DMS53 (cell line): ENCODE measurements around the gene MX1.

ENCODE experiments used
- DNase-seq: peaks from one replicate; lab custom pipeline; 2025; lab: John Stamatoyannopoulos, UW

The MX1 gene, protein sequence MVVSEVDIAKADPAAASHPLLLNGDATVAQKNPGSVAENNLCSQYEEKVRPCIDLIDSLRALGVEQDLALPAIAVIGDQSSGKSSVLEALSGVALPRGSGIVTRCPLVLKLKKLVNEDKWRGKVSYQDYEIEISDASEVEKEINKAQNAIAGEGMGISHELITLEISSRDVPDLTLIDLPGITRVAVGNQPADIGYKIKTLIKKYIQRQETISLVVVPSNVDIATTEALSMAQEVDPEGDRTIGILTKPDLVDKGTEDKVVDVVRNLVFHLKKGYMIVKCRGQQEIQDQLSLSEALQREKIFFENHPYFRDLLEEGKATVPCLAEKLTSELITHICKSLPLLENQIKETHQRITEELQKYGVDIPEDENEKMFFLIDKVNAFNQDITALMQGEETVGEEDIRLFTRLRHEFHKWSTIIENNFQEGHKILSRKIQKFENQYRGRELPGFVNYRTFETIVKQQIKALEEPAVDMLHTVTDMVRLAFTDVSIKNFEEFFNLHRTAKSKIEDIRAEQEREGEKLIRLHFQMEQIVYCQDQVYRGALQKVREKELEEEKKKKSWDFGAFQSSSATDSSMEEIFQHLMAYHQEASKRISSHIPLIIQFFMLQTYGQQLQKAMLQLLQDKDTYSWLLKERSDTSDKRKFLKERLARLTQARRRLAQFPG

DNA sequence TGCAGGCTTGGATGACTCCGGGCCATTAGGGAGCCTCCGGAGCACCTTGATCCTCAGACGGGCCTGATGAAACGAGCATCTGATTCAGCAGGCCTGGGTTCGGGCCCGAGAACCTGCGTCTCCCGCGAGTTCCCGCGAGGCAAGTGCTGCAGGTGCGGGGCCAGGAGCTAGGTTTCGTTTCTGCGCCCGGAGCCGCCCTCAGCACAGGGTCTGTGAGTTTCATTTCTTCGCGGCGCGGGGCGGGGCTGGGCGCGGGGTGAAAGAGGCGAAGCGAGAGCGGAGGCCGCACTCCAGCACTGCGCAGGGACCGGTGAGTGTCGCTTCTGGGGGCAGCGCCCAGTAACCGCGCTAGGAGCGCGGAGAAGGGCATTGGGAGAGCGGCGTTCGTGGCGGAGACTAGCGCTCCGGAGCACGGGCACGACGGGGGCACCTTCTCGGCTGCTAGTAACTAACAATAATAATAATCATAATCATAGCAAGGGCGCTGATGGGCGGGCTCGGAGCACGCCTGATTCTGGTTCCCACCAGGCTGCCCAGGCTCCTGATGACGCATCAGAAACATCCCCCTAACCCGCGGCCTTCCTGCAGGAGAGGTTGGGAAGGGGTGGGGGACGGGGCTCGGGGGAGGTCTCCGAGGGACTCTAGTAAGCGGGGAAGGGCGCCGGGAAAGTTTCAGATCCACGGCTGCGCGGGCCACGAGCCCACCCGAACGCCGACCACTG, at the start of gene MX1:
TSS of gene MX1 (plus strand) at position 286 of the 722 bp plus-strand sequence. CDS start 5,832 bp downstream, outside the sequence.
- DNase-seq: peak; percentile 75

DNA sequence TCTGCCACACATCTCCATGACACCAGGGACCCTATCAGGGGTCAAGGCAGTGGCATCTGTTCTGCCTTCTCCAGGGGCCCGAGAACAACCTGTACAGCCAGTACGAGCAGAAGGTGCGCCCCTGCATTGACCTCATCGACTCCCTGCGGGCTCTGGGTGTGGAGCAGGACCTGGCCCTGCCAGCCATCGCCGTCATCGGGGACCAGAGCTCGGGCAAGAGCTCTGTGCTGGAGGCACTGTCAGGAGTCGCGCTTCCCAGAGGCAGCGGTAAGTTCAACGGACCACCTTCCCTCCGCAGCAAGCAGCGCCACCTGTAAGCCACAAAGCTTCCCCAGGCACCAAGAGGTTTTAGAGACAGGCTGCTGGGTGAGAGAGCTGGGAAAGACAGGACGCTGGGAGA, 48.3 kb upstream of the MX1 start:
- DNase-seq: no peak

DNA sequence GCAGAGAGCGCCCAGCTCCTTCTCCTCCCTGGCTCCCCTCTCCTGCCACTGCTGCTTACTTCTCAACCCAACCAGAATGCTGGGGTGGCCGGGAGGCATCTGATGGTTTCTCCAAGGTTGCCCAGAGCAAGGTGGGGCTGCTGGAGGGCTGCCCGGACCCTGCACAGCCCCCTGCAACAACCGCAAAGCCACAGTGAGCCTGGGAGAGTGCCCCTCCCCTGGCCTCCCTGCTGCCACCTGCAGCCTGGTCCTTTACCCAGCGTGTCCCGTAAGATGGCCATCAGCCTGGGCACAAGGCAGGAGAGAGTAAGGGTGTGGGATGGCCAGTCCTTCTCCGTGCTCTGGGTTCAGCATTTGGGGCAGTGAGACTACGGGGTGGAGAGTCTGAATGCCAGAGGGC, 47.2 kb upstream of the MX1 start:
- DNase-seq: no peak

DNA sequence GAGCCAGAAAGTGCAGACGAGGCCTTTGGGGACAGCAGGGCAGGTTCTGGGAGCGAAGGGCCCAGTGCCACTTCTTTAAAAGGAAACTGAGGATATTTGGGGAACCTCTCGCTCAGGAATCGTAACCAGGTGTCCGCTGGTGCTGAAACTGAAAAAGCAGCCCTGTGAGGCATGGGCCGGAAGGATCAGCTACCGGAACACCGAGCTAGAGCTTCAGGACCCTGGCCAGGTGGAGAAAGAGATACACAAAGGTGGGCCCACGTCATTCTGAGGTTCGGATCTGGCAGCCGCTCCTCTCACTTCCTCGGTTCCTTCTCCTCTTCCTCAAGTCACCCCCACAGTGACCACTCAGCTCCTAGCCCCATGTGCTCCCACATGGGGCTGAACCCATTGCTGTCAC, 46.1 kb upstream of the MX1 start:
- DNase-seq: no peak

DNA sequence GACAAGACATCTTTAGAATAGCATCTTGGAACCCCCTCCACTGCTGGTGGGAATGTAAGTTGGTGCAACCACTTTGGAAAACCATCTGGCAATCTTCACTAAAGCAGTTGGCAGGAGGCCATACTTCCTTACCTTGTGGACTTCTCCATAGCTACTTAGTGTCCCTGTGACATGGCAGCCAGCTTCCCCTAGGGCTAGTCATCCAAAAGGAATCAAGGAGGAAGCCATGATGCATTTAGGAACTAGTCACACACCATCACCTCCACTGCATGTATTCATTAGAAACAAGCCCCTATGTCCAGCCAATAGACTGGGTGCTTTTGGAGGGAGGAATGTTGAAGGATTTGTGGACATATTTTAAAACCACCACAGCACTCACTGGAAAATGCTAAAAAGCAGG, 44.3 kb upstream of the MX1 start:
- DNase-seq: no peak

DNA sequence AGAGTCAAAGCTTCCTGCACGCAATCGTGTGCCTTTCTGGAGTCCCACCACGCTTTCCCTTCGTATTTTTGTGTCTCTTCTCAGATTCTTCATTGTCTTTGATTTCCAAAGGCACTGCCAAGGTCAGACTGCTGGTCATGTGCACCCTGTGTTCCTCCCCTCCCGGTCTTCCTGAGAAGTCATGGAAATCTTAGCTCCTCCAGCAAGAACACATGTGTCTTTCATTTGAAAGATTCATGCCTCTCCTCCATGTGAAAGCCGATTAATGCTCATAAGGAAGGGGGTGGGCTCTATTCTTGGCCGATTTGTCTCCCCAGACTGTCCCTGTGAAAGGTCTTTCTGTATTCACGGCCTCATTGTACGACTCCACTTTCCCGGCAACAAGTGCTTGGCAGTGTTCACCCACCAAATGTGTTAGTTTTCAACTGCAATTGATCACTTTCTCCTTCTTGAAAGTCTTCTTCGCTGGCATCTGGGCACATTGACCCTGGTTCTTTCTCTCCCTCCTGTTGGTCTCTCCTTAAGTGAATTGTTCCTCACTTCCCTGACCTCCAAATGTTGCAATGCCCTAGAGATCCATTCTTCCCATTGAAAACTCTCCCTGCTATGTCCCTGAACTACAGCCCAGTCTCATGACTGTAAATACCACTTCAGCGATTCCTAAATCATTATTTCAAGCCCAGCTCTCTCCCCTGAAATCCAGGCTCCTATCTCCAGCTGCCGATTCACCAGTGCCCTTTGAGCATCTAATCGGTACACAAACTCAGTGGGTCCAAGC, 38.8 kb upstream of the MX1 start:
- DNase-seq: no peak

DNA sequence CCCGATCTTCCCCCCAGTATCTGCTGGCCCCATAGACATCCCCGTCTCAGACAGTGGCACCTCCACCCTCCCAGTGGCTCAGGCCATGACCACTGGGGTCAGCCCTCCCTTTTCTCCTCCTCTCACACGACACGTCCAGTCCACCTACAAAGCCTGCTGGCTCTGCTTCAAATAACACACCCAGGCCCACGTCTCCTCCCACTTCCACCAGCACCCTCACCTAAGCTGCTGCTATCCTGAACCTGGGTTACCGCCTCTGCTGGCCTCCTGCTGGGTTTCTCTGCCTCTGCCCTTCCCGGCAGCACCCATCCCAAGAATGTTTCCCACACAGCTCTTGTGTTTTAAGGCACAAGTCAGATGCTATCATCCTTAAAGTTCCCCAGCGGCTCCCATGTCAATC, 38.2 kb upstream of the MX1 start:
- DNase-seq: no peak

DNA sequence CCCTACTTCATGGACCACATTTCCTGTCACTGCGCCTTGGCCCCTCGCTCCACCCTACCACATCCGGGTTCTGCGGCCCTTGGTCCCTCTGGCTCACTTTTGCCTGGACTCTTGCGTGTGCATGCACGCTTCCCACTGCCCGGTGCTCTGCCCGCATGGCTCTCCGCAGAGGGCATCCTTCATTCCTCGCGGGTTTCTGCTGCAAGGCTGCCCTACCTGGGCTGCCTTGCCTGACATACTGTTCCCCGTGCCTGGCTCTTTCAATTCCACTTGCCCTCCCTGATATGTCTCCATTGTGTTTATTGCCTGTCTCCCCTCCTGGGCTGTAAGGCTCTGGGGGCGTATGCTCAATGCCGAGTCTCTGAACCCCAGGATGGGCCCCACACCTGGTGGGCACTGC, 37.8 kb upstream of the MX1 start:
- no peak for DNase-seq

DNA sequence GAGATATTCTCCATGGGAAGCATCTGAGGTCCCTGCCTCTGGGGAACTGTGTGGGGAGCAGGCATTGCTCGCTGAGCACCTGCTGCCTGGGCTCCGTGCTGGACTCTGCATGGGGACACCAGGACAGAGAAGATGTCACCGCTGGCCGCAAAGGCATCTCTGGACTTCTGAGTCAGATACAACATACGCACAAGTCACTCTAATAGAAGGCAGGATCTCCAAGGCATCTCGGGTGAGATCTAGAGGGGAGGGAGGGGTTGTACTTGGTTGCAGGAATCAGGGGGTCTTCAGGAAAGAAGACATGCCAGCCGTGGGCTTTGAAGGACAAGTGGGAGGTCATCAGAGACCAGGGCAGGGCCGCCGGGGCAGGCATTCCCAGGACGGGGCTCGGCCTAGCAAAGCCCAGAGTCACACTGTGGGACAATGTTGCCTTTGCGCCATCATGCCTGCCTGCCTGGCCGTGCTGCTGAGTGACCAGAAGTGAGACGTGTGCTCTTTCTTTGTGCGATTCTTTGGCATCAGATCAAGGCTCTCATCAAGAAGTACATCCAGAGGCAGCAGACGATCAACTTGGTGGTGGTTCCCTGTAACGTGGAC, 35.9 kb upstream of the MX1 start:
- no peak for DNase-seq

GRCh38 chr21:41393876-41394465, 32.1 kb upstream of the MX1 start:
- no peak for DNase-seq

DNA sequence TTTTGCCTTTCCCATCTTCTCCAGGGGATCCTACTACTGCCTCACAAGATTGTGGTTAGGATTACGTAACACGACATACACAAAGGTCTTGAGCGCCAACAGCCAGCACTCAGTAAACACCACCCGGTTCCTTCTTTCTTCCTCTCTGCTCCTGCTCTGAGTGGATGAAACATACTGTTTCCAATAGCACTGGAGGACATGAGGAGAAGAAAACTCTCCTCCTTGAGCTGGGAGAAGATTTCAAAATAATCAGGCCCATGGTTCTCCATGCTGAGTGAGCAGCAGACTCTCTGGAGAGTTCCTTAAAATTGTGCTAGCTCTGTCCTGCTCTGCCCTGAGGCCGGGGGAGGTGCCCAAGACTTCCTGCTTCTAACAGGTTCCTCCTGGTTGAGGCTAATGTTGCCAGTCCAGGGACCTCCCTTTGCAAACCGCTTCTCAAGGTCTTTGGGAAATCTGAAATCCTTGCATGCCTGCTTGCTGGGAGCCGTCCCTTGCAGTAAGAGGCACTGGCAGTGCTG, 29.4 kb upstream of the MX1 start:
- no peak for DNase-seq

- no peak for DNase-seq
These were observed 28.6 kb upstream of the MX1 start for GRCh38 chr21:41397471-41397891.

DNA sequence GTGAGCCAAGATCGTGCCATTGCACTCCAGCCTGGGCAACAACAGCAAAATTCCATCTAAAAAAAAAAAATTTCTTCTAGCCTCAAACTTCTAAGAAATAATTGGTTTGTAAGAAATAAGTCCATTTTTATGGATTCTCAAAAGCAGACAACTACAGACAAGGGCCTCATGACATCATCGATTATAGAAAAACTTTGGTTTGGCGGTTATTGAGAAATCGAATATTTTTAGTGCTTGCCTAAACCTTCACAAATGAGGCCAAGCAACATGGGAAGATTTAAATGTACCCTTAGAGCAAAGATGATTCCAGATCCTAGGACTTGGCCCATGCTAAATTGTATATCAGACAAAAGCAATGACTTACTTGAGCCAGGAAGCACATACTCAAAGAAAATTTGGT, 27.8 kb upstream of the MX1 start:
- no peak for DNase-seq

- no peak for DNase-seq
These were observed 27.2 kb upstream of the MX1 start for GRCh38 chr21:41398831-41399230.

DNA sequence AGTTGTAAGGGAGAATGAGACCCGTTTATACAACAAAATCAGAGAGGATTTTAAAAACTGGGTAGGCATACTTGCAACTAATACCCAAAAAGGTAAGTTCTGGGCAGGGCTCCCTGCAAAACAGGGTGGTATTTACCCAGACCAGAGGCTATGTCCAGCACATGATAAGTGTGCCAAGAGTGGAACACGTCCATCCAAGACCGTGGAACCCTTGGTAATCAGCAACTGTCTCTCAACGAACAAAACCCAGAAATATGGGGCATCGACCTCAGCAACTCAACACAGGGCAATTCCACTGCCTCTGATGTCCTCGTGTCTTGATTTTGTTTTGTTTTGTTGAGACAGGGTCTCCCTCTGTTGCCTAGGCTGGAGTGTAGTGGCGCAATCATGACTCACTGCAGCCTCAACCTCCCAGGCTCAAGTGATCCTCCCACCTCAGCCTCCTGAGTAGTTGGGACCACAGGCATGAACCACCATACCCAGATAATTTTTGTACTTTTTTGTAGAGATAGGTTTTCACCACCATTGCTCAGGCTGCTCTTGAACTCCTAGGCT, 26.7 kb upstream of the MX1 start:
- DNase-seq: no peak

DNA sequence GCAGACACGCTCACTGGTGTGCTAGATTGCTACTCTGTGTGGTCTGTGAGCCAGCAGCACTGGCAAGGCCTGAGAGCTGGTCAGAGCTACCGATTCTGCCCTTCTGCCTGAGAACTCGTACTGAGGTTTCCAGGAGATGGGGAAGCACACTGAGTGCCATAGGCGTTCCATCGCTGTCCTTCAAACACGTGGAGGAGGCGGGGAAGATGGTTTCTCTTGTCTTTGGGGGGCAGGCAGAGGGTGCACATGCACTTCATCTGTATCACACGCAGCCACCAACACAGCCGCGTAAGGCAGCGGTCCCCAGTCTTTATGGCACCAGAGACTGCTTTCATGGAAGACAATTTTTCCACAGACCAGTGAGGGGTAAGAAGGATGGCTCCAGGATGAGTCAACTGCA, 23.8 kb upstream of the MX1 start:
- no peak for DNase-seq

- DNase-seq: no peak
These were observed 23.2 kb upstream of the MX1 start for GRCh38 chr21:41402796-41403195.

GRCh38 chr21:41403331-41403730, 22.7 kb upstream of the MX1 start:
- DNase-seq: no peak

GRCh38 chr21:41403966-41404365, 22.1 kb upstream of the MX1 start:
- DNase-seq: no peak

GRCh38 chr21:41405321-41405720, 20.7 kb upstream of the MX1 start:
- no peak for DNase-seq

- no peak for DNase-seq
These were observed 19.7 kb upstream of the MX1 start for GRCh38 chr21:41406340-41406739.
